Kidney epithelial cell (primary cell): ENCODE data around the gene POLR3B. TPM values are rescaled to one million over a fixed set of nuclear protein-coding genes. Genes with fewer than 3 reads are reported as not detected.
"Not testable (repeated sequence)": the region's sequence is repeated elsewhere in the genome, so short reads cannot be mapped to it uniquely, and the experiment has no call there.

Experiments used
- DNase-seq: peaks from one replicate; pipeline ENCODE4 v3.0.0-alpha.2; 2010; ENCODE audit warnings: low read depth
- H3K27me3 ChIP-seq: 2 replicates; pipeline ENCODE4 v1.6.0; 2011; ENCODE audit warnings: low read length; ENCODE audit not compliant: control insufficient read depth, insufficient read depth
- H3K36me3 ChIP-seq: 2 replicates; pipeline ENCODE4 v1.5.1; 2011; ENCODE audit warnings: low read length; ENCODE audit not compliant: control insufficient read depth, insufficient read depth
- H3K4me3 ChIP-seq: 2 replicates; pipeline ENCODE4 v1.5.1; 2011; ENCODE audit warnings: low read depth, mild to moderate bottlenecking, control low read depth, low read length
- total RNA-seq: library from RNA; depleted of rRNA; stranded (reverse); fragments of >200 nt; gene quantifications from 2 replicates; pipeline ENCODE4 v1.2.3, GENCODE V29; 2015
- TF ChIP-seq, protein P1 (sequence below): IDR thresholded peaks from 2 replicates; pipeline ENCODE4 v1.5.1; 2011; ENCODE audit warnings: mild to moderate bottlenecking, moderate library complexity, low read length, control low read depth, inconsistent platforms; ENCODE audit not compliant: insufficient read depth, poor library complexity, severe bottlenecking

The POLR3B gene
- total RNA-seq, 1 donor from 2014 or later = 9.3 TPM

DNA sequence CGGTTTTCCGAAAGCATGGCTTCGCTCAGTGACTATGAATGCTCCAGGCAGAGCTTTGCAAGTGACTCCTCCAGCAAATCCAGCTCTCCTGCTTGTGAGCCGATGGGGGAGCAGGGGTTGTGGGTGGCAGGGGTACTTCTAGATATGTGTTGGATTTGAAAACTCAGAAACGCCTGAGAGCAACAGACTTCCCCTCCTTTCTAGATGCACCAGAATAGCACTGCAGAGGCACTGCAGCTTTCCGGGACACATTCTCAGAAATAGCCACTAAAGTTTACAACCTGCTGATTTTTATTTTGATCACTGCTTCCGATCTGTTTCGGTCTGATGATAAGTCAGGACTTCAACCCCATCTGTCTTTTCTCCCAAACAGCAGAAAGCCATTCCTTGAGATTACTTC is 46.4 kb upstream of the POLR3B start:
- Histone ChIP-seq H3K27me3 (no peaks in the 10 kb centered on the region), H3K36me3 (no peaks in the 10 kb centered on the region)
- TF ChIP-seq, protein P1, sequence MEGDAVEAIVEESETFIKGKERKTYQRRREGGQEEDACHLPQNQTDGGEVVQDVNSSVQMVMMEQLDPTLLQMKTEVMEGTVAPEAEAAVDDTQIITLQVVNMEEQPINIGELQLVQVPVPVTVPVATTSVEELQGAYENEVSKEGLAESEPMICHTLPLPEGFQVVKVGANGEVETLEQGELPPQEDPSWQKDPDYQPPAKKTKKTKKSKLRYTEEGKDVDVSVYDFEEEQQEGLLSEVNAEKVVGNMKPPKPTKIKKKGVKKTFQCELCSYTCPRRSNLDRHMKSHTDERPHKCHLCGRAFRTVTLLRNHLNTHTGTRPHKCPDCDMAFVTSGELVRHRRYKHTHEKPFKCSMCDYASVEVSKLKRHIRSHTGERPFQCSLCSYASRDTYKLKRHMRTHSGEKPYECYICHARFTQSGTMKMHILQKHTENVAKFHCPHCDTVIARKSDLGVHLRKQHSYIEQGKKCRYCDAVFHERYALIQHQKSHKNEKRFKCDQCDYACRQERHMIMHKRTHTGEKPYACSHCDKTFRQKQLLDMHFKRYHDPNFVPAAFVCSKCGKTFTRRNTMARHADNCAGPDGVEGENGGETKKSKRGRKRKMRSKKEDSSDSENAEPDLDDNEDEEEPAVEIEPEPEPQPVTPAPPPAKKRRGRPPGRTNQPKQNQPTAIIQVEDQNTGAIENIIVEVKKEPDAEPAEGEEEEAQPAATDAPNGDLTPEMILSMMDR = no peak

DNA sequence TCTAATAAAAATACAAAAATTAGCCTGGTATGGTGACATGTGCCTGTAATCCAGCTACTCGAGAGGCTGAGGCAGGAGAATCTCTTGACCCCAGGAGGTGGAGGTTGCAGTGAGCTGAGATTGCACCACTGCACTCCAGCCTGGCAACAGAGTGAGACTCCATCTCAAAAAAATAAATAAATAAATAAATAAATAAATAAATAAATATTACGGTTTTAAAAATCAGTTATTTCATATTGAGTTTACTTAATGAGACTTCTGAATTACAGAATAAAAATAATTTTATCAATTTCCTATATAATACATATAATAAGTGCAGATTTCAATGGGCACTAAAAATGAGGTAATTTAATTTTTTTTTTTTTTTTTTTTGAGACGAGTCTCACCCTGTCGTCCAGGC is 44.1 kb upstream of the POLR3B start:
- not testable (repeated sequence) for H3K27me3 ChIP-seq, DNase-seq, H3K4me3 ChIP-seq, H3K36me3 ChIP-seq

More for the DNA sequence above, 46.4 kb upstream of the POLR3B start:
- DNase-seq = no peak
- H3K4me3 ChIP-seq = no peak overlapping the region

- Histone ChIP-seq H3K27me3 (no peaks in the 10 kb centered on the region), H3K4me3 (no peak overlapping the region), H3K36me3 (no peaks in the 10 kb centered on the region)
- TF ChIP-seq, protein P1 = no peak
- no peak for DNase-seq
Observed at GRCh38 chr12:106315523-106315922, 42.0 kb upstream of the POLR3B start.

GRCh38 chr12:106317406-106318082 is 40.0 kb upstream of the POLR3B start:
- TF ChIP-seq, protein P1 = no peak
- no peak for DNase-seq
- Histone ChIP-seq H3K36me3 (peaks cover 1% of the 10 kb centered on the region), H3K4me3 (no peak overlapping the region), H3K27me3 (no peaks in the 10 kb centered on the region)

DNA sequence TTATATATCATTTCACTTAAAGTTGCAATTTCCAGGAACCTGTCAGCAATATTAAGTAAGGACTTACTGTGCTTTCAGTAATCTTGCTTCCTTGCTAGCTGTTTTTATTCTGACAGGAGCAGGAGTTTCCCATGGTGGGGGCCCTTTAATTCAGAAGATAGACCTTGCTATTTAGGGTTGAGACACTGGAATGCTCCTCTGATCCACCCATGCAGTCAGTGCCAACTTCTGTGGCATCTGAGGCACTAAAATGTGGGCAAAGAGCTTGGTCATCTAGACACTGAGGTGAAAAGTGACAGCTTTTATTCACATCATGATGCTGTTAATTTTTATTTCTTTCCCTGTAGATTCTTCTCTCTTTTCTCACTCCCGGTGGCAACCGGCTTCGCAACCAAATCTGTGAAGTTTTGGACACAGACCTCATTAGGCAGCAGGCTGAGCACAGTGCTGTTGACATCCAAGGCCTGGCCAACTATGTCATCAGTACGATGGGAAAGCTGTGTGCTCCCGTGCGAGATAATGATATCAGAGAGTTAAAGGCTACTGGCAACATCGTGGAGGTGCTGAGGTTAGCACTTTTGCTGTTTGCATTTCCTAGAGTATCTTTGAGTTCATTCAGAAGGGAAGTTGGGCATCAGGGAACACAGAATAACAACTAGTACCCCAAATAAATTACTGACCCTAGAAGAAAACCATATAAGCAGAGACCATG is 36.3 kb upstream of the POLR3B start:
- Histone ChIP-seq H3K4me3 (no peak overlapping the region), H3K36me3 (peaks cover 1% of the 10 kb centered on the region), H3K27me3 (no peaks in the 10 kb centered on the region)
- TF ChIP-seq, protein P1 = no peak
- no peak for DNase-seq

- DNase-seq = no peak
- no peaks in the 10 kb centered on the region for H3K27me3 ChIP-seq
- H3K4me3 ChIP-seq = no peak overlapping the region
- TF ChIP-seq, protein P1 = no peak
- peaks cover 1% of the 10 kb centered on the region for H3K36me3 ChIP-seq
Observed at GRCh38 chr12:106323537-106323936, 34.0 kb upstream of the POLR3B start.
